ENCODE results near the gene CHRNA10. TPM values are rescaled to one million over a fixed set of nuclear protein-coding genes. Genes with fewer than 3 reads are reported as not detected.
A peak's percentile ranks its signal among the peaks of the same experiment; 100 is the strongest.

Gene CHRNA10
- total RNA-seq, 4 donors from 2014 or later, result 0.19 to 0.78 (median 0.67) TPM; not detected in 1

- WGBS, 2 donors (ENCODE audit: low coverage in 1 of 2), result 23 to 68% methylated on average over 2 to 4 of the region's 7 CpGs
- Histone ChIP-seq H3K27me3 (no peaks in the 10 kb centered on the region), H3K4me1 (peaks cover 0 to 26% (median 0%) of the 10 kb centered on the region in 3 donors), H3K36me3 (peaks cover 3 to 94% of the 10 kb centered on the region in 2 donors), H3K9me3 (no peaks in the 10 kb centered on the region), H3K4me3 (no peak overlapping the region), H3K27ac (peak overlapping the region in 1 of 4 donors; percentile 49)
- no peak for TF ChIP-seq POLR2AphosphoS5 (IDR thresholded peaks at IDR 0.05)
- TF ChIP-seq CTCF (IDR thresholded peaks at IDR 0.05), result no peak
- TF ChIP-seq POLR2A (IDR thresholded peaks at IDR 0.05), result no peak
- TF ChIP-seq EP300 (IDR thresholded peaks at IDR 0.05), result no peak
- ATAC-seq, result no peak
These were observed 14.7 kb upstream of the CHRNA10 start for GRCh38 chr11:3685923-3686322.

GRCh38 chr11:3684819-3685172 is 13.6 kb upstream of the CHRNA10 start:
- no peak for TF ChIP-seq POLR2A (IDR thresholded peaks at IDR 0.05)
- Histone ChIP-seq H3K27me3 (no peaks in the 10 kb centered on the region), H3K4me1 (peaks cover 0 to 26% (median 0%) of the 10 kb centered on the region in 3 donors), H3K36me3 (peaks cover 3 to 94% of the 10 kb centered on the region in 2 donors), H3K9me3 (no peaks in the 10 kb centered on the region), H3K27ac (peak overlapping the region in 1 of 4 donors; percentile 49), H3K4me3 (no peak overlapping the region)
- no peak for ATAC-seq
- 20 to 57% methylated on average over 2 of the region's 2 CpGs for WGBS, 2 donors (ENCODE audit: low coverage in 1 of 2)

- 72 to 76% methylated on average over 9 to 12 of the region's 12 CpGs for WGBS, 2 donors (ENCODE audit: low coverage in 1 of 2)
- Histone ChIP-seq H3K36me3 (peaks cover 3 to 94% of the 10 kb centered on the region in 2 donors), H3K4me3 (no peak overlapping the region), H3K9me3 (no peaks in the 10 kb centered on the region), H3K4me1 (peaks cover 0 to 26% (median 0%) of the 10 kb centered on the region in 3 donors), H3K27me3 (no peaks in the 10 kb centered on the region), H3K27ac (peak overlapping the region in 1 of 4 donors; percentile 49)
- TF ChIP-seq POLR2A (IDR thresholded peaks at IDR 0.05), result no peak
- TF ChIP-seq CTCF (IDR thresholded peaks at IDR 0.05), result no peak
- TF ChIP-seq POLR2AphosphoS5 (IDR thresholded peaks at IDR 0.05), result no peak
- TF ChIP-seq EP300 (IDR thresholded peaks at IDR 0.05), result no peak
- ATAC-seq, result no peak
These were observed 13.1 kb upstream of the CHRNA10 start for GRCh38 chr11:3684129-3684818.

GRCh38 chr11:3683039-3683438 is 11.9 kb upstream of the CHRNA10 start:
- Histone ChIP-seq H3K9me3 (no peaks in the 10 kb centered on the region), H3K36me3 (peaks cover 3 to 94% of the 10 kb centered on the region in 2 donors), H3K4me3 (no peak overlapping the region), H3K27ac (no peak overlapping the region), H3K4me1 (peaks cover 0 to 26% (median 0%) of the 10 kb centered on the region in 3 donors), H3K27me3 (no peaks in the 10 kb centered on the region)
- TF ChIP-seq POLR2AphosphoS5 (IDR thresholded peaks at IDR 0.05) (no peak), CTCF (IDR thresholded peaks at IDR 0.05) (no peak), EP300 (IDR thresholded peaks at IDR 0.05) (no peak), POLR2A (IDR thresholded peaks at IDR 0.05) (no peak)
- ATAC-seq, result no peak
- WGBS, 2 donors (ENCODE audit: low coverage in 1 of 2), result 93% methylated on average over 8 of the region's 9 CpGs; no CpG with 5 or more reads in 1 of the 2 donors

GRCh38 chr11:3679077-3679476 is 7.9 kb upstream of the CHRNA10 start:
- H3K27ac ChIP-seq, result no peak overlapping the region
- 98 to 100% methylated on average over 2 to 3 of the region's 3 CpGs for WGBS, 2 donors (ENCODE audit: low coverage in 1 of 2)
- no peaks in the 10 kb centered on the region for H3K27me3 ChIP-seq
- H3K36me3 ChIP-seq, result peaks cover 7 to 100% of the 10 kb centered on the region in 2 donors
- no peaks in the 10 kb centered on the region for H3K9me3 ChIP-seq
- TF ChIP-seq POLR2A (IDR thresholded peaks at IDR 0.05) (no peak), CTCF (IDR thresholded peaks at IDR 0.05) (no peak), EP300 (IDR thresholded peaks at IDR 0.05) (no peak), POLR2AphosphoS5 (IDR thresholded peaks at IDR 0.05) (no peak)
- no peak overlapping the region for H3K4me3 ChIP-seq
- no peak for ATAC-seq
- peaks cover 0 to 3% (median 0%) of the 10 kb centered on the region in 3 donors for H3K4me1 ChIP-seq
